ENCODE results near the gene CCDC201. TPM values are rescaled to one million over a fixed set of nuclear protein-coding genes. Genes with fewer than 3 reads are reported as not detected.
A peak's percentile ranks its signal among the peaks of the same experiment; 100 is the strongest.

Gene CCDC201, protein sequence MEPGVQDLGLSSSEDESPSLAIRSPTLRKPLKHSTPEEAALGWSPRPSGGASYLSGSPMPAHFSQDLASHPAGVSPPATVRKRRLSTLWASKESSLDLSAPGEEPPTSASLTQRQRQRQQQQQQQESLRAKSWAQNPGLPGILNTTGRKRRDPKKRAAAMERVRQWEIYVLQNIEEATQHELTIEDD
- under 0.01 TPM in 1 of 2 replicates, not detected in the other for total RNA-seq

- no peaks in the 10 kb centered on the region for H3K36me3 ChIP-seq (ENCODE audit: control insufficient read depth, insufficient read depth, low read length)
- H3K27me3 ChIP-seq (ENCODE audit: control insufficient read depth, insufficient read depth, low read length): no peaks in the 10 kb centered on the region
- H3K4me3 ChIP-seq (ENCODE audit: low read depth, low read length): no peak within 1 kb of the TSS
- TF ChIP-seq, protein P1, sequence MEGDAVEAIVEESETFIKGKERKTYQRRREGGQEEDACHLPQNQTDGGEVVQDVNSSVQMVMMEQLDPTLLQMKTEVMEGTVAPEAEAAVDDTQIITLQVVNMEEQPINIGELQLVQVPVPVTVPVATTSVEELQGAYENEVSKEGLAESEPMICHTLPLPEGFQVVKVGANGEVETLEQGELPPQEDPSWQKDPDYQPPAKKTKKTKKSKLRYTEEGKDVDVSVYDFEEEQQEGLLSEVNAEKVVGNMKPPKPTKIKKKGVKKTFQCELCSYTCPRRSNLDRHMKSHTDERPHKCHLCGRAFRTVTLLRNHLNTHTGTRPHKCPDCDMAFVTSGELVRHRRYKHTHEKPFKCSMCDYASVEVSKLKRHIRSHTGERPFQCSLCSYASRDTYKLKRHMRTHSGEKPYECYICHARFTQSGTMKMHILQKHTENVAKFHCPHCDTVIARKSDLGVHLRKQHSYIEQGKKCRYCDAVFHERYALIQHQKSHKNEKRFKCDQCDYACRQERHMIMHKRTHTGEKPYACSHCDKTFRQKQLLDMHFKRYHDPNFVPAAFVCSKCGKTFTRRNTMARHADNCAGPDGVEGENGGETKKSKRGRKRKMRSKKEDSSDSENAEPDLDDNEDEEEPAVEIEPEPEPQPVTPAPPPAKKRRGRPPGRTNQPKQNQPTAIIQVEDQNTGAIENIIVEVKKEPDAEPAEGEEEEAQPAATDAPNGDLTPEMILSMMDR (IDR thresholded peaks at IDR 0.05; ENCODE audit: insufficient read depth, low read length, severe bottlenecking): no peak
- FAIRE-seq: no peak
- DNase-seq (ENCODE audit: low read depth): no peak
These were observed at the start of gene CCDC201 for GRCh38 chr7:45873035-45873354. Gene CCDC201 (minus strand): TSS chr7:45873082. CDS start chr7:45873007, 75 bp downstream.

DNA sequence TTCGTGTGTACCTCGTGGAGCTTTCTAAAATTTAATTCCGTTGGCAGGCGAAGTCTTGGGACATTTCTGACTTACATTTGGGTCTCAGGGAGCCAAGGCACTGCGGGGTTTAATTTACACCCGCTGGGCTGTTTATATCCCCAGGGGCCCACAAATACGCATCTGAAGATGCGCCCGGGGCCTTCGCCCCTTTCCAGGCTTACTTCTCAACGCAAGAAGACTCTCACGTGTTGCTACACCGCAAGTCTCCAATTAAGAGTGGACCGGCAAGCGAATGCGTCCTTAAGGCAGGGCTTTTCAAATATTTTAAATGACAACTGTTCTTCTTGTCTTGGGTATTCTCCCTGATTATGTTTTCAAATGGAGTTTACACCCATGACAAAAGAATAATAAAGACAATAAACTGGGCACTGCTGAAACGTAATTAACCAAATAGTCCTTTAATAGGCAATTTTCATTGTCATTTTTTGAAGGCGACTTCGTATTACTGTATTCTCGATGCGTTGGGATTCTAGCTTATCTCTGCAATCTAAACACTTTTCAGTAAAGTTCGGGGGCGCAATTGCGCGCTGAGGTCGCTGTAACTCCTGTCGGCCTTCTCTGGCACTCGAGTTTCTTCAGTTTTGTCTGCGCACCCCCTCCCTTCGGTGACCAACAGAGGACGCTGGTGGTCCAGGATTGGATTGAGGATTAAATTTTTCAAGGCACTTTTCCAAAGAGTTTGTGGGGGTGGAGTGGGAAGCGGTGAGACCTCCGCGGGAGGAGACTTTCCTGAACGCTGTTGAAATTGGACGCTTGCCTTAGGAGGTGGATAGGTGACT, 49.0 kb upstream of the CCDC201 start:
- TF ChIP-seq, protein P1 (IDR thresholded peaks at IDR 0.05; ENCODE audit: insufficient read depth, low read length, severe bottlenecking): peak; percentile 81

GRCh38 chr7:45921381-45921698, 48.5 kb upstream of the CCDC201 start:
- no peaks in the 10 kb centered on the region for H3K36me3 ChIP-seq (ENCODE audit: control insufficient read depth, insufficient read depth, low read length)
- H3K4me3 ChIP-seq (ENCODE audit: low read depth, low read length): peak overlapping the region; percentile 30
- FAIRE-seq (no peak), DNase-seq (ENCODE audit: low read depth) (no peak)
- TF ChIP-seq, protein P1 (IDR thresholded peaks at IDR 0.05; ENCODE audit: insufficient read depth, low read length, severe bottlenecking): no peak
- H3K27me3 ChIP-seq (ENCODE audit: control insufficient read depth, insufficient read depth, low read length): peaks cover 18% of the 10 kb centered on the region

More for the DNA sequence above, 49.0 kb upstream of the CCDC201 start:
- no peak overlapping the region for H3K4me3 ChIP-seq (ENCODE audit: low read depth, low read length)
- H3K27me3 ChIP-seq (ENCODE audit: control insufficient read depth, insufficient read depth, low read length): peaks cover 18% of the 10 kb centered on the region
- H3K36me3 ChIP-seq (ENCODE audit: control insufficient read depth, insufficient read depth, low read length): no peaks in the 10 kb centered on the region
- DNase-seq (ENCODE audit: low read depth) (peak; percentile 54), FAIRE-seq (no peak)

DNA sequence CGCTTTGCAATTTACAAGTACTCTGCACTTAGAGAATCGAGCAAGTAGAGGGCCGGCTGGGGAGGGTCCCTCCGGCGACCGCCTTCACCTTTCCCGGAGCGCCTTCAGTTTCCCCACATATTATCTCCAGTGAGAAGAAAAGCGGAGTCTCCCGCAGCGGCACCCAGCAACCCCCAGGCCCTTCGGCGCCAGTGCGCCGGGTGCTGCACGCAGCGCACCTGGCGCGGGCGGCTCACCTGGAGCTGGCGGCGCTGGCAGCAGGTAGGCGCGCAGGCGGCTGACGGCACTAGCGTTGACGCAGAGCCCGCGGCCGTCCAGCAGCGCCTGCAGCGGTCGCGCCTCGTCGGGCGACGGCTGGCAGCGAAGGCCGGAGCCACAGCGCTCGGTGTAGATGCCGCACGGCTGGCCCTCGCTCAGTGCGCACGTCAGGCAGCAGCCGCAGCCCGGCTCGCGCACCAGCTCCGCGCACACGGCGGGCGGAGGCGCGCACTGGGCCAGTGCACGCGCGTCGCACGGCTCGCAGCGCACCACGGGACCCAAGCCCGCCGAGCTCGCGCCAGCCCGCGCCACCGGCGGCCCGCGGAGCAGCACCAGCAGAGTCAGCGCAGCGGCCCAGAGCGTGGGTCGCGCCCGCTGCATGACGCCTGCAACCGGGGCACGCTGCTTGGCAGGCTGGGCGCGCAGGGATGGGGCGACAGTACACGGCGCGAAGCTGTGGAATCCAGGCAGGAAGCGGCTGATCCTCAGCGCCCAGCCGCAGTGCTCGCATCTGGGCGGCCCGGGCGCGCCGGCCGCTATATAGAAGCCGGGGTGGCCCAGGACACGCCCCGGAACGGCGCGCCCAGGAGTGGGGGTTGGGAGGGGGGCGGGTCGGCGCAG, 47.9 kb upstream of the CCDC201 start, which contains the start of gene IGFBP3:
Gene IGFBP3 (minus strand): TSS at position 771 of the 879 bp plus-strand sequence. CDS start 132 bp downstream, at position 639.
- peaks cover 18% of the 10 kb centered on the region for H3K27me3 ChIP-seq (ENCODE audit: control insufficient read depth, insufficient read depth, low read length)
- TF ChIP-seq, protein P1 (IDR thresholded peaks at IDR 0.05; ENCODE audit: insufficient read depth, low read length, severe bottlenecking): no peak
- DNase-seq (ENCODE audit: low read depth) (no peak), FAIRE-seq (no peak)
- H3K4me3 ChIP-seq (ENCODE audit: low read depth, low read length): peak within 1 kb of the TSS; percentile 30
- H3K36me3 ChIP-seq (ENCODE audit: control insufficient read depth, insufficient read depth, low read length): no peaks in the 10 kb centered on the region

- DNase-seq (ENCODE audit: low read depth): no peak
- TF ChIP-seq, protein P1 (IDR thresholded peaks at IDR 0.05; ENCODE audit: insufficient read depth, low read length, severe bottlenecking): no peak
- Histone ChIP-seq H3K27me3 (ENCODE audit: control insufficient read depth, insufficient read depth, low read length) (peaks cover 18% of the 10 kb centered on the region), H3K36me3 (ENCODE audit: control insufficient read depth, insufficient read depth, low read length) (no peaks in the 10 kb centered on the region), H3K4me3 (ENCODE audit: low read depth, low read length) (peak overlapping the region; percentile 30)
- no peak for FAIRE-seq
These were observed 47.1 kb upstream of the CCDC201 start for GRCh38 chr7:45919993-45920459.
